H9 (cell line): Measurements from ENCODE around the gene SRGAP1. TPM values are rescaled to one million over a fixed set of nuclear protein-coding genes. Genes with fewer than 3 reads are reported as not detected.
A peak's percentile ranks its signal among the peaks of the same experiment; 100 is the strongest.
"Not testable (repeated sequence)": the region's sequence is repeated elsewhere in the genome, so short reads cannot be mapped to it uniquely, and the experiment has no call there.

Source experiments
- DNase-seq: peaks from one replicate; pipeline ENCODE4 v3.0.0-alpha.2; 2017
- H2AFZ ChIP-seq: one replicate; pipeline ENCODE4 v1.6.1; 2013; ENCODE audit warnings: mild to moderate bottlenecking, low read length, control low read depth, moderate library complexity
- H2AK5ac ChIP-seq: 2 replicates; pipeline ENCODE4 v1.6.1; 2013; ENCODE audit warnings: low read length, control low read depth, mixed read lengths; ENCODE audit not compliant: insufficient read length
- H2BK120ac ChIP-seq: one replicate; pipeline ENCODE4 v1.6.1; 2013; ENCODE audit warnings: low read depth, mild to moderate bottlenecking, low read length, control low read depth, inconsistent platforms; ENCODE audit not compliant: poor library complexity, severe bottlenecking
- H2BK12ac ChIP-seq: 2 replicates; pipeline ENCODE4 v1.6.1; 2013; ENCODE audit warnings: low read length, control low read depth, mixed read lengths, low read depth; ENCODE audit not compliant: insufficient read length
- H2BK15ac ChIP-seq: 2 replicates; pipeline ENCODE4 v1.6.1; 2013; ENCODE audit warnings: low read depth, low read length, control low read depth
- H2BK20ac ChIP-seq: one replicate; pipeline ENCODE4 v1.6.1; 2013; ENCODE audit warnings: low read depth, mild to moderate bottlenecking, low read length, control low read depth, inconsistent platforms; ENCODE audit not compliant: poor library complexity, severe bottlenecking
- H2BK5ac ChIP-seq: 2 replicates; pipeline ENCODE4 v1.6.1; 2013; ENCODE audit warnings: low read length, control low read depth, mixed read lengths; ENCODE audit not compliant: insufficient read length
- H3K14ac ChIP-seq: 2 replicates; pipeline ENCODE4 v1.6.1; 2013; ENCODE audit warnings: low read length, control low read depth; ENCODE audit not compliant: insufficient read depth
- H3K18ac ChIP-seq: 2 replicates; pipeline ENCODE4 v1.6.1; 2013; ENCODE audit warnings: low read depth, mild to moderate bottlenecking, mixed read lengths, low read length, control low read depth; ENCODE audit not compliant: insufficient read length
- H3K23ac ChIP-seq: 2 replicates; pipeline ENCODE4 v1.6.1; 2013; ENCODE audit warnings: low read length, control low read depth, mixed read lengths, low read depth; ENCODE audit not compliant: insufficient read length
- H3K23me2 ChIP-seq: 2 replicates; pipeline ENCODE4 v1.6.1; 2013; ENCODE audit warnings: low read depth, mild to moderate bottlenecking, mixed read lengths, low read length, control low read depth; ENCODE audit not compliant: insufficient read length, poor library complexity, severe bottlenecking
- H3K27ac ChIP-seq: 2 replicates; pipeline ENCODE4 v1.5.1; 2013; ENCODE audit warnings: low read length, control low read depth, mixed read lengths, low read depth; ENCODE audit not compliant: insufficient read length
- H3K27me3 ChIP-seq: 2 replicates; pipeline ENCODE4 v1.6.1; 2013; ENCODE audit warnings: low read length, control low read depth, inconsistent platforms; ENCODE audit not compliant: insufficient read depth
- H3K4ac ChIP-seq: 2 replicates; pipeline ENCODE4 v1.6.1; 2013; ENCODE audit warnings: low read depth, mild to moderate bottlenecking, control low read depth, inconsistent platforms, low read length, moderate library complexity
- H3K4me1 ChIP-seq: 2 replicates; pipeline ENCODE4 v1.6.1; 2013; ENCODE audit warnings: low read length, control low read depth, inconsistent platforms; ENCODE audit not compliant: insufficient read depth
- H3K4me2 ChIP-seq: 2 replicates; pipeline ENCODE4 v1.6.1; 2013; ENCODE audit warnings: low read length, control low read depth, mixed read lengths; ENCODE audit not compliant: insufficient read length, insufficient read depth
- H3K56ac ChIP-seq: 2 replicates; pipeline ENCODE4 v1.6.1; 2013; ENCODE audit warnings: low read depth, mild to moderate bottlenecking, mixed read lengths, low read length, control low read depth; ENCODE audit not compliant: insufficient read length
- H3K79me1 ChIP-seq: 2 replicates; pipeline ENCODE4 v1.6.1; 2013; ENCODE audit warnings: low read depth, mild to moderate bottlenecking, moderate library complexity, low read length, control low read depth, inconsistent platforms; ENCODE audit not compliant: insufficient read depth, poor library complexity, severe bottlenecking
- H3K79me2 ChIP-seq: 2 replicates; pipeline ENCODE4 v1.6.1; 2013; ENCODE audit warnings: low read length, control low read depth, inconsistent platforms; ENCODE audit not compliant: insufficient read depth
- H3K9ac ChIP-seq: 2 replicates; pipeline ENCODE4 v1.6.1; 2013; ENCODE audit warnings: low read length, control low read depth, mixed read lengths; ENCODE audit not compliant: insufficient read length; ENCODE audit errors: extremely low read depth
- H3K9me3 ChIP-seq: one replicate; pipeline ENCODE4 v1.6.1; 2013; ENCODE audit warnings: low read depth, low read length, inconsistent platforms; ENCODE audit not compliant: control insufficient read depth
- H3T11ph ChIP-seq: one replicate; pipeline ENCODE4 v1.6.1; 2013; ENCODE audit warnings: mild to moderate bottlenecking, low read length, control low read depth, inconsistent platforms
- H4K20me1 ChIP-seq: one replicate; pipeline ENCODE4 v1.6.1; 2013; ENCODE audit not compliant: control insufficient read depth, insufficient read length, insufficient read depth
- H4K5ac ChIP-seq: 2 replicates; pipeline ENCODE4 v1.6.1; 2013; ENCODE audit warnings: low read depth, mild to moderate bottlenecking, mixed read lengths, low read length, control low read depth; ENCODE audit not compliant: insufficient read length
- H4K8ac ChIP-seq: replicated peaks from 2 replicates; pipeline ENCODE4 v1.6.1; 2013; ENCODE audit warnings: low read length, control low read depth, mixed read lengths, low read depth; ENCODE audit not compliant: insufficient read length
- H4K91ac ChIP-seq: 2 replicates; pipeline ENCODE4 v1.6.1; 2013; ENCODE audit warnings: low read depth, mild to moderate bottlenecking, moderate library complexity, mixed read lengths, low read length, control low read depth; ENCODE audit not compliant: insufficient read length
- H3K27ac Mint-ChIP-seq, 3 experiments: 2 replicates in 2 of 3; 3 replicates in 1 of 3; pipeline ENCODE4 v1.8.0; 2020 to 2021; ENCODE audit warnings: mixed read lengths in 3 of 3, mild to moderate bottlenecking in 1 of 3, moderate library complexity in 1 of 3
- H3K27me3 Mint-ChIP-seq: 2 replicates; pipeline ENCODE4 v1.8.0; 2021; ENCODE audit warnings: low read depth, mild to moderate bottlenecking, moderate library complexity, mixed read lengths
- H3K36me3 Mint-ChIP-seq, 3 experiments: 2 replicates in 2 of 3; 3 replicates in 1 of 3; pipeline ENCODE4 v1.8.0; 2020 to 2021; ENCODE audit warnings: low read depth in 3 of 3, mixed read lengths in 3 of 3; ENCODE audit not compliant: insufficient read depth in 1 of 3
- H3K4me1 Mint-ChIP-seq, 2 experiments: 2 replicates each; pipeline ENCODE4 v1.8.0; 2020; ENCODE audit warnings: mixed read lengths in 2 of 2
- H3K4me3 Mint-ChIP-seq, 2 experiments: 2 replicates in 1 of 2; 3 replicates in 1 of 2; pipeline ENCODE4 v1.8.0; 2020 to 2021; ENCODE audit warnings: mild to moderate bottlenecking in 2 of 2, mixed read lengths in 2 of 2, moderate library complexity in 1 of 2
- H3K9me3 Mint-ChIP-seq, 2 experiments: 2 replicates in 1 of 2; 3 replicates in 1 of 2; pipeline ENCODE4 v1.8.0; 2020; ENCODE audit warnings: mild to moderate bottlenecking in 2 of 2, mixed read lengths in 2 of 2, moderate library complexity in 1 of 2
- WGBS: extraction: QIAGEN DNeasy Blood & Tissue Kit; methylation state at CpG from one replicate; pipeline ENCODE4 v1.1.7; 2013; ENCODE audit warnings: missing lambda C conversion rate, low lambda C conversion rate, mixed read lengths; ENCODE audit not compliant: insufficient read length; ENCODE audit errors: extremely low coverage; 5-methylcytosine and 5-hydroxymethylcytosine counted together
- total RNA-seq: library from RNA; stranded (reverse); gene quantifications from 2 replicates; pipeline ENCODE4 v1.2.1, GENCODE V29; 2021

The SRGAP1 gene
- total RNA-seq, 1 experiment from 2014 or later = 4.8 TPM

GRCh38 chr12:64131456-64131855 is 287.0 kb downstream of the SRGAP1 start:
- H2AFZ ChIP-seq, H4K8ac ChIP-seq, H3K4me3 Mint-ChIP-seq, DNase-seq, H2BK15ac ChIP-seq, H4K91ac ChIP-seq, H4K20me1 ChIP-seq, H2BK20ac ChIP-seq, H3K4me1 Mint-ChIP-seq, H3K4ac ChIP-seq, H3K4me2 ChIP-seq, H3K23ac ChIP-seq, H3K14ac ChIP-seq, H3K18ac ChIP-seq, H3K27me3 ChIP-seq, H3K23me2 ChIP-seq, H3K9me3 ChIP-seq, H3K27me3 Mint-ChIP-seq, H3K9ac ChIP-seq, H2BK12ac ChIP-seq, H3K4me1 ChIP-seq, H4K5ac ChIP-seq, H2BK120ac ChIP-seq, H3T11ph ChIP-seq, H2BK5ac ChIP-seq, H3K79me2 ChIP-seq, H3K27ac ChIP-seq, H2AK5ac ChIP-seq, H3K79me1 ChIP-seq, H3K56ac ChIP-seq: not testable (repeated sequence)
- no CpG with 5 or more reads among the region's 6 CpGs for WGBS
- Mint-ChIP-seq H3K36me3 (peaks cover 30 to 38% (median 37%) of the 10 kb centered on the region in 3 experiments), H3K9me3 (peaks cover 13 to 16% of the 10 kb centered on the region in 2 experiments; a peak in 4 of 5 replicates), H3K27ac (peak overlapping the region in 1 of 3 experiments; percentile 68; a peak in 1 of 7 replicates)

DNA sequence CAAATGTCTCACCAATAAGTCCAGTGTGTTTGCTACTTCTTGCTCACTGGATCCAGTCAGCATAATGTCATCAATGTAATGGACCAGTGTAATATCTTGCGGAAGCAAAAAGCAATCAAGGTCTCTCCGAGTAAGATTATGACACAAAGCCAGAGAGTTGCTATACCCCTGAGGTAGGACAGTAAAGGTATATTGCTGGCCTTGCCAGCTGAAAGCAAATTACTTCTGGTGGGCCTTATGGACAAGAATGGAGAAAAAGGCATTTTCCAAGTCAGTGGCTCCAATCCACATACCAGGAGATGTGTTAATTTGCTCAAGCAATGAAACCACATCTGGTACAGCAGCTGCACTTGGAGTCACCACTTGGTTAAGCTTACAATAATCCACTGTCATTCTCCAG is 288.2 kb downstream of the SRGAP1 start:
- H2AK5ac ChIP-seq, H3K27me3 ChIP-seq, H3K4ac ChIP-seq, H3K27me3 Mint-ChIP-seq, H3K27ac Mint-ChIP-seq, H3K4me2 ChIP-seq, H2BK12ac ChIP-seq, H3K14ac ChIP-seq, H3K23ac ChIP-seq, H2BK120ac ChIP-seq, H3K9me3 ChIP-seq, DNase-seq, H4K5ac ChIP-seq, H2BK15ac ChIP-seq, H4K20me1 ChIP-seq, H3K9ac ChIP-seq, H3K79me1 ChIP-seq, H3K79me2 ChIP-seq, H3K23me2 ChIP-seq, H3K18ac ChIP-seq, H2AFZ ChIP-seq, H3K27ac ChIP-seq, H4K91ac ChIP-seq, H2BK5ac ChIP-seq, H2BK20ac ChIP-seq, H3K4me1 Mint-ChIP-seq, H3K4me3 Mint-ChIP-seq, H4K8ac ChIP-seq, H3K4me1 ChIP-seq, H3T11ph ChIP-seq, H3K56ac ChIP-seq: not testable (repeated sequence)
- no CpG with 5 or more reads among the region's 2 CpGs for WGBS
- Mint-ChIP-seq H3K9me3 (peaks cover 13 to 16% of the 10 kb centered on the region in 2 experiments; a peak in 4 of 5 replicates), H3K36me3 (peaks cover 30 to 38% (median 37%) of the 10 kb centered on the region in 3 experiments)
